ENCODE measurements around the gene TRIM47. TPM values are rescaled to one million over a fixed set of nuclear protein-coding genes. Genes with fewer than 3 reads are reported as not detected.

Gene TRIM47
- total RNA-seq, 1 donor from 2014 or later = 21.0 TPM

DNA sequence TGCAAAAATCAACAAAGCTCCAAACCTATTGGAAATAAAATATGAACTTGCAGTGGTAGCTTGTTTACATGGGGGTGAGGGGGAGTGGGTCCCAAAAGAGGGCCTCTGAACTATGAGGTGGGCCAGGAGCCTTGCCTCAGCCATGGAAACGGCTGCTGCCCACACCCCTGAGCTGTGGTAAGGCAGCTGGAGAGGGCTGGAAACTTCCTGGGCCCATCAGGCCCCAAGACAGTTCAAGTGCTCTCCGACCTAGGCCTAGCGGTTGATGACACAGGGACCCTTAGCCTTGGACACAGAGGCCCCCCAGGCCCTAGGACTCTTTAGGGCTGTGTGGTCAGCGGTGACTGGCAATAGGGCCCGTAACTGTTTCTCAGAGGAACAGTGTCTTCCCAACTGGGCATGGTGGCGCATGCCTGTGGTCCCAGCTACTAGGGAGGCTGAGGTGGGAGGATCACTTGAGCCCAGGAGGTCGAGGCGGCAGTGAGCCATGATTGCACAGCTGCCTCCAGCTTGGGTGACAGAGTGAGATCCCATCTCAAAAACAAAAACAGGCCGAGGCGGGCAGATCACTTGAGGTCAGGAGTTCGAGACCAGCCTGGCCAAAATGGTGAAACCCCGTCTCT, 52.5 kb downstream of the TRIM47 start:
- peaks cover 20% of the 10 kb centered on the region for H3K4me1 ChIP-seq
- no peak overlapping the region for H3K27ac ChIP-seq
- no peak for TF ChIP-seq CTCF (IDR thresholded peaks at IDR 0.05)
- DNase-seq = no peak
- peaks cover 93% of the 10 kb centered on the region for H3K36me3 ChIP-seq
- H3K27me3 ChIP-seq (ENCODE audit: low read depth) = no peaks in the 10 kb centered on the region
- H3K4me3 ChIP-seq = no peak overlapping the region
- no peak for ATAC-seq
- H3K9me3 ChIP-seq = no peaks in the 10 kb centered on the region
- intact Hi-C loops (cut with DNase I) = no loop called here

DNA sequence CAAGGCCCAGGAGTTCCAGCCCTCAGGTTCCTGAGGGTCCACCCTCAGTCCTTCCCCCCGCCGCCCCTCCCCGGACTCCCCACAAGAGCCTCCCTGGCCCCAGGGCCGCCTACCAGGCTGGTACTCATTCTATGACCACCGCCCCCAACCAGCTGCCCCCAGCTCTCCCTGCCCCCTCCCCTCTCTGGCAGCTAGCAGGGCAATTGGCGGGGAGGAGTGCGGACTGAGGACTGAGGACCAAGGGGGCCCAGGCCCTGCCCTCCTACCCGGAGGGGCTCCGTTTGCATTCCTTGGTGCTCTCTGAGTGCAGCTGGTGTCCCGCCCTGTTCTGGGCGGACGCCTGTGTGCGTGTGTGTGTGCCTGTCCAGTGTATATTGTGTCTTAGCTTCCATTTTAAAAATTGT, 53.2 kb downstream of the TRIM47 start:
- peaks cover 93% of the 10 kb centered on the region for H3K36me3 ChIP-seq
- peaks cover 20% of the 10 kb centered on the region for H3K4me1 ChIP-seq
- no peak for TF ChIP-seq CTCF (IDR thresholded peaks at IDR 0.05)
- ATAC-seq (no peak), DNase-seq (no peak)
- intact Hi-C loops (cut with DNase I) = no loop called here
- no peak overlapping the region for H3K27ac ChIP-seq
- H3K27me3 ChIP-seq (ENCODE audit: low read depth) = no peaks in the 10 kb centered on the region
- no peaks in the 10 kb centered on the region for H3K9me3 ChIP-seq
- no peak overlapping the region for H3K4me3 ChIP-seq

DNA sequence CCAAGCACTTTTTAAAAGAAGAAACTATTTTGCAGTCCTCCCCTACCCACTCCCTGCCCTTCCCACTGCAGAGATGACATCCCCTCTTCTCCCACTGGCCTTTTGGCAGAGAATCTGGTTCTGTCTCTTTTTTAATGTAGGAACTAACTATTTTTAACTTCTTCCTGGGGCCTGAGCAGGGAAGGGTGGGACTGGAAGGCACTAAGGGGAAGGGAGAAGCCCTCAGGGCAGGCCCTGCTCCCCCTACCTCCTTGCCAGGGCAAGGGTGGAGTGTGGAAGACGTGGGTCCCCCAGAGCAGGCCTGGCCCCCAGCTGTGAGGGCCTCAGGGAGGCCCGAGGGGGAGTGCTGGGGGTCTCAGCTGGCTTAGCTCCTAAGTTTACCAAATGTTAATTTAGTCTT, 53.7 kb downstream of the TRIM47 start:
- Histone ChIP-seq H3K36me3 (peaks cover 93% of the 10 kb centered on the region), H3K27me3 (ENCODE audit: low read depth) (no peaks in the 10 kb centered on the region), H3K27ac (no peak overlapping the region), H3K9me3 (no peaks in the 10 kb centered on the region), H3K4me3 (no peak overlapping the region), H3K4me1 (peaks cover 20% of the 10 kb centered on the region)
- no peak for ATAC-seq
- intact Hi-C loops (cut with DNase I) = no loop called here
- TF ChIP-seq CTCF (IDR thresholded peaks at IDR 0.05) = no peak
- DNase-seq = no peak

Other genes with a start within 250 kb of the TRIM47 start
- gene SMIM5, start 245.1 kb downstream of the TRIM47 start, total RNA-seq = 2.7 TPM
- 39.4 TPM for gene RECQL5, start 211.4 kb downstream of the TRIM47 start, total RNA-seq
- gene SAP30BP, start 211.2 kb downstream of the TRIM47 start, total RNA-seq = 73.0 TPM
- gene ITGB4, start 157.1 kb downstream of the TRIM47 start, total RNA-seq = 34.7 TPM
- 34.0 TPM for gene GALK1, start 113.4 kb downstream of the TRIM47 start, total RNA-seq
- 31.1 TPM for gene UNK, start 93.8 kb downstream of the TRIM47 start, total RNA-seq
- 118 TPM for gene UNC13D, start 34.2 kb downstream of the TRIM47 start, total RNA-seq
- 145 TPM for gene WBP2, start 23.2 kb downstream of the TRIM47 start, total RNA-seq
- 32.4 TPM for gene TRIM65, start 18.4 kb upstream of the TRIM47 start, total RNA-seq
- 68.9 TPM for gene MRPL38, start 26.3 kb upstream of the TRIM47 start, total RNA-seq
- 13.1 TPM for gene FBF1, start 62.5 kb upstream of the TRIM47 start, total RNA-seq
- 67.1 TPM for gene ACOX1, start 100.6 kb upstream of the TRIM47 start, total RNA-seq
- gene TEN1, start 100.7 kb upstream of the TRIM47 start, total RNA-seq = 14.6 TPM
- 8.4 TPM for gene CDK3, start 122.3 kb upstream of the TRIM47 start, total RNA-seq
- gene EVPL, start 148.7 kb upstream of the TRIM47 start, total RNA-seq = 36.8 TPM
- gene SRP68, start 193.9 kb upstream of the TRIM47 start, total RNA-seq = 65.0 TPM
- not detected for gene GALR2, start 196.2 kb upstream of the TRIM47 start, total RNA-seq
- not detected for gene ZACN, start 200.6 kb upstream of the TRIM47 start, total RNA-seq
- gene EXOC7, start 225.2 kb upstream of the TRIM47 start, total RNA-seq = 118 TPM

Data from lower lobe of right lung (tissue), 2 donors.